ENCODE data around the gene ORMDL1. TPM values are rescaled to one million over a fixed set of nuclear protein-coding genes. Genes with fewer than 3 reads are reported as not detected.

Gene ORMDL1
- total and polyA plus RNA-seq, 8 donors, result 55.3 to 121 (median 103) TPM

- Histone ChIP-seq H3K27me3 (no peaks in the 10 kb centered on the region), H3K4me3 (no peak overlapping the region), H3K27ac (no peak overlapping the region), H3K4me1 (no peaks in the 10 kb centered on the region), H3K9me3 (no peaks in the 10 kb centered on the region), H3K36me3 (peaks cover 0 to 35% of the 10 kb centered on the region in 2 donors)
- no peak for DNase-seq
- ATAC-seq, result no peak
- no peak for TF ChIP-seq CTCF (IDR thresholded peaks at IDR 0.05)
- intact Hi-C loops (cut with DNase I), result no loop called here
Observed at GRCh38 chr2:189818249-189819038, 34.3 kb upstream of the ORMDL1 start.

GRCh38 chr2:189803431-189803830, 19.3 kb upstream of the ORMDL1 start:
- peaks cover 0 to 17% of the 10 kb centered on the region in 2 donors for H3K36me3 ChIP-seq
- intact Hi-C loops (cut with DNase I), result no loop called here
- H3K9me3 ChIP-seq, result no peaks in the 10 kb centered on the region
- H3K27me3 ChIP-seq, result no peaks in the 10 kb centered on the region
- ATAC-seq, result no peak
- DNase-seq, result no peak
- no peaks in the 10 kb centered on the region for H3K4me1 ChIP-seq
- no peak overlapping the region for H3K4me3 ChIP-seq
- no peak for TF ChIP-seq CTCF (IDR thresholded peaks at IDR 0.05)
- no peak overlapping the region for H3K27ac ChIP-seq

- H3K9me3 ChIP-seq, result no peaks in the 10 kb centered on the region
- H3K36me3 ChIP-seq, result peaks cover 0 to 17% of the 10 kb centered on the region in 2 donors
- DNase-seq, result no peak
- H3K27me3 ChIP-seq, result no peaks in the 10 kb centered on the region
- no peak for ATAC-seq
- TF ChIP-seq CTCF (IDR thresholded peaks at IDR 0.05), result no peak
- intact Hi-C loops (cut with DNase I), result no loop called here
- H3K27ac ChIP-seq, result no peak overlapping the region
- no peak overlapping the region for H3K4me3 ChIP-seq
- H3K4me1 ChIP-seq, result no peaks in the 10 kb centered on the region
Observed at GRCh38 chr2:189802396-189802912, 18.3 kb upstream of the ORMDL1 start.

- no peak overlapping the region for H3K4me3 ChIP-seq
- H3K27ac ChIP-seq, result no peak overlapping the region
- H3K9me3 ChIP-seq, result no peaks in the 10 kb centered on the region
- no peak for TF ChIP-seq CTCF (IDR thresholded peaks at IDR 0.05)
- H3K27me3 ChIP-seq, result no peaks in the 10 kb centered on the region
- H3K4me1 ChIP-seq, result no peaks in the 10 kb centered on the region
- no peak for ATAC-seq
- no peak for DNase-seq
- H3K36me3 ChIP-seq, result peaks cover 0 to 30% of the 10 kb centered on the region in 2 donors
- intact Hi-C loops (cut with DNase I), result no loop called here
Observed at GRCh38 chr2:189799531-189799930, 15.4 kb upstream of the ORMDL1 start.

- no peaks in the 10 kb centered on the region for H3K4me1 ChIP-seq
- H3K27ac ChIP-seq, result no peak overlapping the region
- no peak for TF ChIP-seq CTCF (IDR thresholded peaks at IDR 0.05)
- H3K27me3 ChIP-seq, result no peaks in the 10 kb centered on the region
- no peaks in the 10 kb centered on the region for H3K9me3 ChIP-seq
- ATAC-seq, result no peak
- intact Hi-C loops (cut with DNase I), result no loop called here
- H3K36me3 ChIP-seq, result peaks cover 0 to 35% of the 10 kb centered on the region in 2 donors
- H3K4me3 ChIP-seq, result no peak overlapping the region
- no peak for DNase-seq
Observed at GRCh38 chr2:189799030-189799331, 14.8 kb upstream of the ORMDL1 start.

Data from left lung (tissue), 10 donors.